CD4-positive, alpha-beta T cell treated with Interleukin-10 for 1 hour (primary cell): Measurements from ENCODE around the gene MARK2.

Experiments used
- DNase-seq: peaks from one replicate; pipeline ENCODE4 v3.0.0-alpha.2; 2020

MARK2 gene

DNA sequence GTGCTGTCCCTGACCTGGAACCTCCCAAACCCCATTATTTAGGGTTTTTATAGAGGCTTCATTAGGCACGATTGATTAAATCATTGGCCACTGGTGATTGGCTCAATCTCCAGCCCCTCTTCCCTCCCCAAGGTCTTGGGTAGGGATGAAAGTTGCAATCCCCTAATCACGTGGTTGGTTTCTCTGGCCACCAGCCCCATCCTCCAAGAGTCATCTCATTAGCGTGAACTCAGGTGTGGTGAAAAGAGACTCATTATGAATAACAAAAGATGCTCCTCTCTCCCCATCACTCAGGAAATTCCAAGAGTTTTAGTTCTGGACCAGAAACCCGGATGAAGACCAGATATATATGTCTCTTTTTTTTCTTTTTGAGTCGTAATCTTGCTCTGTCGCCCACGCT is 7.6 kb upstream of the MARK2 start:
- no peak for DNase-seq

DNA sequence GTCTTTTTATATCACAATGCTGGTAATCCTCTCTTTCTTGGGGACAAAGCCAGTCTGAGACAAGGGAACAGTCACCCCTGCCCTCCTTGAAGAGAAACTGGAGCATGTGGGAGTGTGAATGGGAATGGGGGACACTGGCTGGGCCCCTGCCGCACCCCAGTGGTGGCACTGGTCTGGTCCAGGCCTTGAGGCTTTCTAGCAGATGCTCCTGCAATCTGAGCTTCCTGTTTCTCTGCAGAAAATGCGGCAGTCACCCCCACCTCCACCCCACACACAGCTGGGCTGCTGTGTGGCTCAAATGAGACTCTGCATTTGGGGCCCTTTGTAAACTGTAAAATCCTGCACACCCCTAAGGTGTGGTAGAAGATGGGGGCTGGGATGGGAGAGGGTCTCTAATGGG is 6.6 kb upstream of the MARK2 start:
- DNase-seq = no peak

DNA sequence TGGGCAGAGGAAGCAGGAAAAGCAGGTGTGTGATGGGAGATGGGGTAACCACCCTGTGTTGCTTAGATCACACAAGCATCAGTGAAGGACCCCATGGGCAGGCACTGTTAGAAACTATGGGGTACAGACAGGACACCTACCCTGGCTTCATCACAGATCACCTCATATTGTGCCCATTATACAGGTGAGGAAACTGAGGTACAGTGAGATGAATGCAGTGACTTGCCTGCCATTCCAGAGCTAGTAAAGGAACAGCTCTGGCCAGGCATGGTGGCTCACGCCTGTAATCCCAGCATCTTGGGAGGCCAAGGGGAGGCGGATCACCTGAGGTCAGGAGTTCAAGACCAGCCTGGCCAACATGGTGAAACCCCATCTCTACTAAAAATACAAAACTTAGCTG is 5.9 kb upstream of the MARK2 start:
- no peak for DNase-seq

DNA sequence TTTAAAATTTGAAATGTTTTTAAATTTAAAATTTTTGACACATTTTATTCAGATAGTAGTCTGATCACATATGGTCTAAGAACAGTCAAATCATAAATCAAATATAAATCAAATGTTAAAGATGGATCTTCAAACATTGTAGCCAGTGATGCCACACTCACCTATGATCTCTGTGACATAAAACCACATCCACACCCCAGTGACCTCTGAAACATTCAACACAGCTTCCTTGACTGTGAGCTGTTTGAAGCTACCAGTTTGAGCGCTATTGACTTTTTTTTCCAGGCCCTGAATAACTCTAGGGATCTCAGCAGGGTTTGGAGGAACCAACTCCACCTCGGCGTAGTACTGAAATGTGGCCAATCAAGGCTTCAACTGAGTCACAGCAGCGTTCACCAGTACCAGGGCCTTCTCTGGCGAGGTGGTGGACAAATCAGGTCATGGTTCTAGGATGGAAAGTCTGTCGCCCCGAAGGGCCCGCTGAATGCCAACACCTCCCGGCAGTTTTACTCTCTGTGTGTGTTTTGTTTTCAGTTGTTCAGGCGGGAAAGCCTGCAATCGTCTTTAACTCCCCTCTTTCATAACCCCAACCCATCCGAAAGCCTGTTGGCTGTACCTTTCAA is 4.3 kb upstream of the MARK2 start:
- no peak for DNase-seq

DNA sequence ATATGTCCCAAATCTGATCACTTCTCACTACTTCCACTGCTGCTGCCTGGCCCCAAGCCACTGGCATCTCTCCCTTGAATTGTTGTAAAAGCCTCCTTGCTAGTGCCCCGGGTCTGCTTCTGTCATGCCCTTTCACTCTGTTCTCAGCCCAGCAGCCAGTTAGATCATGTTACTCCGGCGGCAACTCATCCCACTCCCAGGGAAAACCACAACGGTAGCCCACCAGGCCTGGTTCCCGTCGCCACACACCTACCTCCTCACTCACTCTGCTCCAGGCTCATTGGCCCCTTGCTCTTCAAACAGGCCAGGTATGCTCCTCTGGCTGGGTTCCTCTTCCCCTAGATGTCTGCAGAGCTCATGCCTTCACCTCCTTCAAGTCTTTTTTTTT is 3.8 kb upstream of the MARK2 start:
- DNase-seq = no peak

DNA sequence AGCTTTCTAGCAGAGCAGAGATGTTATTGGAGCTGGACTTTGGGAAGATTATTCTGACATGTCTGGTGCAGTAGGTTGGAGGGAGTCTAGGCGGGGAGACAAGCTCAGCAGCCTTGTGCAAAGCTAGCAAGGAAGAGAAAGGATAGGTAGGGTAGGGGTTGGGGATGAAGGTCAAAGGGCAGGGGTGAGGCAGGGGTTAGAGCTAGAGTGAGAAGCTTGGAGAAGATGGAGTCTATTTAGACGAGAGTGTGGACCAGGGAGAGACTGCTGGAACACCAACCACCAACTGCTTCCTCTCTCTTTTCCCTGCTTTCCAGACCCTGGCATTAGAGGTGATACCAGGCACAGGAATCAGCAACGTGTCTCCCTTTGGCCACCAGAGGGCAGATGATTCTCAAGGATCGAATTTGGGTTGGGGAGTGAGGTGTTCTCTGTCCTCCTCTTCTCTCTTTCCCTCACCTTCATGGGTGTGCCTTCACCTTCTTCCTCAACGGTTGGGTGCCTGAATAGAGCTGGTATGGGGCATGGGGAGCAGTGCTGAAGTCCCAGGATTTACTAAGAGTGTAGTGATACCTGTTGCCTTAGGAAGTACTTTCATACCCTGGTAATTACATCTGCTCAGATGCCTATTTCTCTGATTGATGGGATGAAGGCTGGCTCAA is 1.8 kb upstream of the MARK2 start:
- peak; percentile 84 for DNase-seq

DNA sequence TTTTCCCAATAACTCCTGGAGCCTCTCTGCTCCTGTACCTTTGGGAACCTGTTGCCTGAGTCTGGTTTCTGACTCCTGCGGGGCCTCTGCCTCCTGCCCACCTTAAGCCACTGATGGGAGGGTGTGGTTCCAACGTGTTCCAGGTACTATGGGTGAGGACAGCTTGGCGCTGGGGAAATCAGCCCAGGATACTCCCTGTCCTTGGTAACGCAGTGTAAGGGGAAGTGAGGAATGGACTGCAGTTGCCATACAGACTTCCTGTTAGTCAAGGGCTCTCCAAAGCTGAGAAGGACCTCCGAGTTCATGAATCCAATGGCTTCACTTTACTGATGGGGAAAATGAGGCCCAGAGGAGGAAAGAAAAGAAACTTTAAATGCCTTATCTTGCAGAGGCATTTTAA is 1.2 kb upstream of the MARK2 start:
- DNase-seq = no peak

DNA sequence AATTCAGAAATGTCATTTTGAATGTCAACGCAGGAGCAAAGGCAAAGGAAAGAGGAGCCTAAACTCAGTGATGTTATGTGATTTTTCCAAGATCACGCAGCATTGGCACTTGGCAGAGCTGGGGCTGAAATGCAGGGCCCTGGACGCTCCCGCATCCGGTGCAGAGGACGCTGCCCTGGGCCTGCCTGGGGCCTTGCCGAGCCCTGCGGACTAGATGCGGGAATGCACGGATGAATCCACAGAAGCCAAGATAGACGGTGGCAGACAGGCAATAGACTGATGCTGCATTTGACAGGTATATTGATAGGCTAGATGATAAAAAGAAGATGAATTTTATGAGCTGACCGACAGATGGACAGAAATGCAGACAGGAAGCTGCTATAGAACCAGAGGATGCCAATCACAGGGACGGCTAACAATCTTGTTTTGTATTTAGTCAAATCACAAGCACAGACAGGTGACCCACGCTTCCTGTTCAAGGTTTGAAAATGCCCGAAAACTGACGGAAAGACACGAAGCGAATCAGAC is 696 bp upstream of the MARK2 start:
- DNase-seq = no peak

DNA sequence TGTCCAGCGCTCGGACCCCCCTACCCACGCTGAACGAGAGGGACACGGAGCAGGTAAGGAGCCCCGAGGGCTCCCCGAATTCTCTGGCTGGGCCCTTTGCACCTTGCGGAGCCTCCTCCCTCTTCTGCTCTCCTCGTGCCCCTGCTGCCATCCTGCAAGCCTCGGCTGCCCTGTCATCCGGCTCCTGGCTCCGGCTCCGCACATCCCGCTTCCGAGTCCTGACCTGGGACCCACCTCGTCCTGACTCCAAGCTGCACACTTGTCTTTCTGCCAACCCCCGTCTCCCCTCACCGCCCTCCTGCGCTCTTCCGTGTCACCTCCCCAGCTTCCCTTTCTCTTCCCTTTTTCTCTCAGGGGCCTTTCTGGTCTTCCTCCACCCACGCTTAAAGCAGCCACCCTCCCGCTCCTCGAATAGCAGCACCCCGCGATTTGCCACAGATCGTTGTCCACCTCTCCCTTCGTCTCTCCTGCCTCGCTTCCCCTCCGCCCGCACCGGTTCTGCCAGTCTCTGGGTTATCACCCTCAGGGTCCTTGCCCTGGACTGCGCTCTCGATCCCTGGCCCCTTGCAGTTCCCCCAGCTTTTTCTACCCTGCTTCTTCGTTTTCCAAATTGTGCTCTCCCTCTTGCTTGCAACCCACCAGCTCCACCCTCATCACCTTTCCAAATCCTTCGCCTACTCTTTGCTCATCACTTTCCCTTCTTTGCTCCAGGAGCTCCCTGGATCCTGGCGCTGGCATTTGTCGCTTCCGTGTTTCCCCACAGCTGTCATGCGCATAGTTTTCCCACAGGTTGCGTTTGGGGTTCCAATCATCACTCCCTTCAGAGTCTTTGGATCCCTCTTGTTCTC is 822 bp downstream of the MARK2 start:
- no peak for DNase-seq

DNA sequence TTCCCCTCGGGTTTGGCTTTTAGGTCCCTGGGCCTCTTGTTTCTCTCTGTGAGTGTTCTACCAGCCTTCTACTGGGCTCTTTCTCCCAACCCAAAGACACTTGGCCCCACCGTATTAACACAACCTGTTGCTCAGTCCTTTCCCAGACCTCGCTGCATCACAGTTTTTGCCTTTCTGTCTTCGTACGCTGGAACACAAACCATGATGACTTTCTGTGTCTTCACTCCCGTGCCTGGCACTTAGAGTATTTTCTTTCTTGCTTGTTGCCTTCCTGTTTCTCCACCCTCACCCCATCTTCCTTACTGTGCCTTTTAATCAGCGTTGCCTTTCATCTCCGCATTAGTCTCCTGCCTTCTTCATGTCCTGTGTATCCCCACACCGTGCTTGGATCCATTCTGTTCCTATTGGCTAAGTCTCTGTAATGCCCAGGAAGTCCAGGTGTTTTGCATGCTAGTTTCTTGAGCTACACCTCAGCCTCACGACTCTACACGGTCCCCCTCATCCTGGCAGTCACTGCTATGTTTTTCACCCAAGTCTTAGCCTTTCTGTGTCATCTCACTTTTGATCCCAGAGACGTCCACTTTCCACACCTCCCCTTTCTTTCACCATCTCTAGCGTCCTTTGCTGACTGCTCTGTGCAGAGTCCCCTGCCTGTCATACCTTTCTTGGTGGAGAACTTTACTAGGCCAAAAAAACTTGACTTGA is 1.6 kb downstream of the MARK2 start:
- DNase-seq = no peak

DNA sequence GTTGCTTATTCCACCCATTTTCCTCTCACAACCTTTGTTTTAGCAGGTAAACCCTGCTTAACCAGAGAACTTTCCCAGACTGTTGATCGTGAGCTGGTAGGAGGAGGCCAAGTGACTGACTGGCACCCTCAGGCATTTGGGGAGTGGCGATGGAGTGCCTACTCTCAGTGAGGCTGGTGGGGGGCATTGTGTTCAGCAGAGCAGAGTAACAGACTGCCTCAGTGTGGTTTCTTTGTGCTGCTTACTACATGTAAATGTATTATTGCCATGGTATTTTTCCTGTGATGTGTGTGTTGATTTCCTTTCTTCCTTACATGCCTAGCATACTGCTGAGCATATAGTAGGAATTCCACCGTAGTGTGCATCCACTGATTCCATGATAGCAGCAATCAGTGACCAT is 2.6 kb downstream of the MARK2 start:
- no peak for DNase-seq

DNA sequence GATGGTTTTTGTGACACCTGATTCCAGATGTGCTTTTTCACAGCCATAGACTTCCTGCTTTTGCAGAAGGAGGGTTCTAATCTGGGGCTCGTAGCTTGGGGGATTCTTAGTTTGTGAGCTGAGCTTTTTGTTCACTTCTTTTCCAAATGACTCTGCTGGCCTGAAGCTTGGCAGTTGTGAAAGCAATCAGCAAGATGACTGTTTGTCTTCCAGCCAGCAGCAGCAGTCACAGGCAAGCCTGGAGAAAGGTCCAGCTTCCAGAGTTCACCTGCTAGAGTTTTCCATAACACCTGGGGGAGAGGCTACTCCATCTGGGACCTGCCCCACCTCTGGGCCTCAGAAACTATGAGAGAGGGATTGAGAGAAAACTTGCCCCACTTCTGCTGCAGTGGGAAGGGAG is 4.1 kb downstream of the MARK2 start:
- no peak for DNase-seq

DNA sequence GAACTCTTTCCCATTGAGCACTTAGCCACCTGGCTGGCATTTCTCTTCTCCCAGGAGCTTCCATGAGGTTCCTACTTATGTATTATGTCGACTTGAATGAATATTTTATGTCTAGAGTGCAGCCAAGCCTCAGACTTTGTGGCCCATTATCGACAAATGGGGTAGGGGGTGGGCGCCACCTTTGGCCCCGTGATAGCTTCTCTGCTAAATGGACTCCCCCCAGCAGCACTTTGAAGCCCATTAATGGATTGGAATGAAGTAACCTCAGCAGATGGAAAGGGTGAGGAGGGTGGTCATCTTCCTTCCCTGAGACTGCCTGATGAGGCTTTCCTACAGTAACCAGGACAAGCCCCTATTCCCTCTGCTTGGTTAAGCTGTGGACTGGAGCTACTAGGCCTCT is 5.9 kb downstream of the MARK2 start:
- DNase-seq = no peak

DNA sequence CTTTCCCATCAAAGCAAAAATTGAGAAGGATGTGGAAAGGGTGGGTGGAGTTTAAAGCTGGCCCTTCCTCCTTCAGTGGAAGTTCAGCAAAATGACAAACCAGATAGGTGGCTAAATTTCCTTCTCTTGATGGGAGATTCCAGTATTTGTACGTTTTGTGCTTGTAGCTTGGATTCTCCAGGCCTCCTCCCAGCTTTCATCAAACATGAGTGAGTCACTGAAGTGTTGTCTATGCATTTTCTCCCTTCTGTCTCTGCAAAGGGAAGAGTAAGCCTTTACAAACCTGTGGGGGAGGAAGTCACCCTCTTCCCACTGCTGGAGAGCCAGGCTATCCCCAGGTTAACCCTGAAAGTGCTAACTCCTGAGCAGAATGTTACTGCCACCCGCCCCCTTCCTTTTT is 6.4 kb downstream of the MARK2 start:
- no peak for DNase-seq

DNA sequence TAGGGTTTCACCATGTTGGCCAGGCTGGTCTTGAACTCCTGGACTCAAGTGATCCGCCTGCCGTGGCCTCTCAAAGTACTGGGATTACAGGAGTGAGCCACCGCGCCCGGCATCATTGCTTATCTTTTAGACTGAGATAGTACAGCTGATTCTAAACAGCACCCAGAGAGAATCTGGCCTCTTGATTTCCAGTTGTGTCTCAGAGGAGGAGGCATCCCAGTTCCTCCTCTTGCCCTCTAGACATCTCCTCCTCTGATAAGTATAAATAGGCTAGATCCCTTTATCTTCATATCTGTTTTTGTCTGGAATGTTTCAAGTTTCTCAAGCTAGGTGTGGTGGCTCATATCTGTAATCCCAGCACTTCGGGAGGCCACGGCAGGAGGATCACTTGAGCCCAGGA is 7.0 kb downstream of the MARK2 start:
- no peak for DNase-seq

DNA sequence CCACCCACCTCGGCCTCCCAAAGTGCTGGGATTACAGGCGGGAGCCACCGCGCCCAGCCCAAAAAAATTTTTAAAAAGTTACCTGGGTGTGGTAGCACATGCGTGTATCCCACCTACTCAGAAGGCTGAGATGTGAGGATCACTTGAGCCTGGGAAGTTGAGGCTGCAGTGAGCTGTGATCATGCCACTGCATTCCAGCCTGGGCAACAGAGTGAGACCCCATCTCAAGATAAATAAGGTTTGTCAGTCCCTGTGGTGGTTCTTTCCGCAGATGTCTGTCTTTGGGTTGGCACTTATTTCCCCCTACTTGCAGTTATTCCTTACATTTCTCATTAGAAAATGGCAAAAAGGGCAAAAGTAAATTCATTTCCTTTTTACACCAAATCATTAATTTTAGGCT is 8.0 kb downstream of the MARK2 start:
- DNase-seq = no peak

DNA sequence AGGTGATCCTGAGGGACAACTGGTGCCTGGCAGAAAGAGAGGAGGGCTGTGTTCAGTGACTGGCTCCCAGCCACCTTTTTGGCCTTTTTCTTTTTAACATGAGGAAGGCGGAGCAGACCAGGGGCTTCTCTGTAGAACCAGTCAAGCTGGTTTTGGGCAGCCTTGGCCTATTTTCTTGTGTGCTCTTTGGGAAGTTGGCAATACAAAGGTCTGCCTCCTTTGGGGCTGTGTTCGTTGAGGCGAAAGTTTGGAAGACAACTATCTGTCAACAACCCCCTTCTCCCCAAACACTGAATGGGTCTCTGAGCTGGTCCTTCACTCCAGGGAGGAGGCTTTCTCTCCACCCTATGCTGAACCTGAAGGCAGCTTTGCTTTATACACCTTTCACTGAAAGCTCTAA is 8.5 kb downstream of the MARK2 start:
- DNase-seq = no peak

DNA sequence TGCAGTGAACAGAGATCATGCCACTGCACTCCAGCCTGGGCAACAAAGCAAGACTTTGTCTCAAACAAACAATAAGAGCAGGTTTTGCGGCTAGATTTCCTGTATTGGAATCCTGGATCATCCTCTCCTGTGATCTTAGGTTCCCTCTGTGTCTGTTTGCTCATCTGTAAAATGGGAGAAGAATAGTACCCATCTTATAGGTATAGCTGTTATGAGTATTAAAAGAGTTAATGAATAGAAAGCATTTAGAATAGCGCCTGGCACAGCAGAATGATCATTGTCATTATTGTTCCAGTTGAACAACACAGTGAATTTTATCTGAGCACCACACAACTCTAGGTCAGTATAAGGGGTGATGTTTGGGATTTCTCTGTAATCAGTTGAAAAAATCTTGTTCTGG is 10.8 kb downstream of the MARK2 start:
- no peak for DNase-seq

DNA sequence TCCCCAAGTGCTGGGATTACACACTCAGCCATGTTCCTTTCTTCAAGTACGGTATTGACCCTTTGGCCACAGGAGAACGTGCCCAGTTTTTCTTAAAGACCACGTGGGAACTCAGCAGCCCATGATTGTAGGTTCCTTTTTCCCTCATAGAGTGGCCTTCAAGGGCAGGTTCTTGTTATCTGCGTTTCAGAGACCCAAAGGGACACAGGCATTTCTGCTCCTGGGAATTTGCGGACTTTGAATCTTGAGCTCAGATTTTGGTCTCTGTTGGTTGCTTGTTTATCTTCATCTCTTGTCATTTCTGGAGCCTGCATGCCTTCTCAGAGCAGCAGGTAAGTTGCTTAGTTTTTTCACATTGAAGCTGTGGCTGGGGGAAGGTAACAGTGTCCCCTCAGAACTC is 12.0 kb downstream of the MARK2 start:
- no peak for DNase-seq

DNA sequence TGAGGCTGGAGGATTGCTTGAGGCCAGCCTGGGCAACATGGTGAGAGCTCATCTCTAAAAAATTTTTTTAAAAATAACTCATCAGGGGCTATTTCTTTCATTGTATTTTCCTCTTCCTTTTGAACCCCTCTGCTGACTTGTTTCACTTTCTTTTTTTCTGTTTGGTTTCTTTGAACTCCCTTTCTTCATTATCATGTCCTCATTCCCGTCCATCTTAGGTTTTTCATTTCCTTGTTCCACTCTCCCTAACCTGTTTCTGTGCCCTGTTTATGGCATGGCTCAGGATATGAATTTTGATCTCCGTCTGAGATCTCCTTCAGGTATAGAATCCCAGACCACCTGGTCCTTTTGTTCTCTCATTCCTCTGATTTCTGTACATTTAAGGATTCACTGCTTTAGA is 12.5 kb downstream of the MARK2 start:
- no peak for DNase-seq

DNA sequence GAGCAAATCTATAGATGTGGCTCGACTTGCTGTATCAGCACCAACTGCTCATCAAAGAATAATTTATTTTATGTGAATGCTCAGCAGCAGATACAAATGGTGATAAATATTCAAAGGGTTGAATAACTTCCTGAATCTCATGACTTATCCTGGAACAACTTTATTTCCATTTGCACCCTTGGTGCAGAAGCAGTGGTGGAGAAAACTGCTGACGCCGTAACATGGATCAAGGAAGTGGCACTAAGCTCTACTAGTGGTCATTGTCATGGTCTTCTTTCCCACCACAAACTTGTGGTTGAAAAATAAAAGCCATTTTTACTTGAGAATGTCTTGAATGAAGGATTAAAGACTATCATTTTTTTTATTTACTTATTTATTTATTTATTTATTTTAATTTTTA is 14.6 kb downstream of the MARK2 start:
- DNase-seq = no peak

DNA sequence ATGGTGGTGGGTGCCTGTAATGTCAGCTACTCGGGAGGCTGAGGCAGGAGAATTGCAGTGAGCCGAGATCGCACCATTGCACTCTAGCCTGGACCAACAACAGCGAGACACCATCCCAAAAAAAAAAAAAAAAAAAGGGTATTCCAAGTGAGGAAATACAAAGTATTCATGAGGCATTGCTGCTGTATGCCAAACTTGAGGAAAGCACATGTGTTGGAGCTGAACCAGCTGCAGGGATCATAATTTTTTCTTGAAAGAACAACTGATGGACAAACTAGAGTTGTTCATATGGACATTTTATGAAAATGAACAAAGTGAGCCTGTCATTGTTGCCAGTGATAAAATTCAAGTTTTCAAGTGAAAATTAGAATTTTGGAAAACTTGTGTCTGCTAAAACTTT is 15.8 kb downstream of the MARK2 start:
- DNase-seq = no peak

DNA sequence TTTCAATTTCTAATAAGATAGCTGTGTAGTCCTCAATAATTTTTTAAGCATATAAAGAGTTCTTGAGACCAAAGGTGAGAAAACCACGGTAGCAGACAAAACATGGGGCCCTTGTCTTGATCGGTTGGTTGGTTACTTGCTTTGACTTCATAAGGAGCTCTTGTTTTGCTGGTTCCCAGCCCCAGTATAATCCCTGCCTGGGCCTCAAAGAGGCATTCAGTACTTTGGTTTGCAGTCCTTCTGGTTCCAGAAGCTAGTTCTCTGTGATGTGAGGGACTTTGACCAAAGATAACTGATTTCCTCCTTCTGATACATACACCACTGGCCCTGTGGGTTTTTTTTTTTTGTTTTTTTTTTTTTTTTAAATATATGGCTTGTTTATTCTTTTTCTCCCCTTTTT is 17.1 kb downstream of the MARK2 start:
- DNase-seq = no peak
